ENCODE measurements around the gene C1orf21.

The C1orf21 gene

GRCh38 chr1:184408580-184408979 is 21.8 kb downstream of the C1orf21 start:
- peak overlapping the region; percentile 9 for H3K27ac ChIP-seq
- DNase-seq (ENCODE audit: low read depth, low spot score): no peak

GRCh38 chr1:184409011-184409410 is 22.2 kb downstream of the C1orf21 start:
- DNase-seq (ENCODE audit: low read depth, low spot score): no peak
- no peak overlapping the region for H3K27ac ChIP-seq

DNA sequence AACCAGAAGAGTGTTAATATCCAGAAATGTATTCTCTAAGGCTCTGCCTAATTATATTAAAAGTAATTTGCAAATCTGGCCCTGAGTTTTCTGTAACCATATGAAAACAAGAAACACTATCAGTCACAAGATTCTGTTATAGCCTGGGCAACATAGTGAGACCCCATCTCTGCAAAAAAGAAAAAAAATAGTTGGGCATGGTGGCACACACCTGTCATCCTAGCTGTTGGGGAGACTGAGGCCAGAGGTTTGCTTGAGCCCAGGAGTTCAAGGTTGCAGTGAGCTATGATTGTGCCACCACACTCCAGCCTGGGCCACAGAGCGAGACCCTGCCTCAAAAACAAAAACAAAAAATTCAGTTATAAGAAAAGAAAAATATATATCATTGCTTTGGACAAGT is 25.6 kb downstream of the C1orf21 start:
- H3K27ac ChIP-seq: no peak overlapping the region
- no peak for DNase-seq (ENCODE audit: low read depth, low spot score)

DNA sequence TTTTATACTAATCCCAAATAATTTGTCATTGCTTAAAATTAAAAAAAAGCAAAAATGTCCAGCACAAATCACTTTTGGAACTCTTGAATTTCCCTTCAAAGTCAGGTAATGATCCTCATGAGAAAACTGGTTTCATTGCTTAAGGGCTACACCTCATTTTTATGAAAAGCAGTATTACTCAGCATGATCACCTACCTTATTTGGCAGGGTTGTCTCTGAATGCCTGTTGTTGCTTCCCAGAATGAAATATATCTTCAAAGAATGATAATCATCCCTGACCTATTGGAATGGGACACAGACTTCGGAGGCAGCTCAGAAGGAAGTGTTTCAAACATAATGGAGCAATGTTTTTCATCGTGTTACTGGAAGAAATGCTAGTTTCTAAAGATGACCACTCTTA is 29.7 kb downstream of the C1orf21 start:
- peak overlapping the region; percentile 82 for H3K27ac ChIP-seq
- peak; percentile 65 for DNase-seq (ENCODE audit: low read depth, low spot score)

- no peak for DNase-seq (ENCODE audit: low read depth, low spot score)
- H3K27ac ChIP-seq: peak overlapping the region; percentile 82
These were observed 30.1 kb downstream of the C1orf21 start for GRCh38 chr1:184416946-184417345.

- peak overlapping the region; percentile 82 for H3K27ac ChIP-seq
- no peak for DNase-seq (ENCODE audit: low read depth, low spot score)
These were observed 31.1 kb downstream of the C1orf21 start for GRCh38 chr1:184417916-184418315.

- no peak for DNase-seq (ENCODE audit: low read depth, low spot score)
- H3K27ac ChIP-seq: peak overlapping the region; percentile 82
These were observed 32.0 kb downstream of the C1orf21 start for GRCh38 chr1:184418652-184419349.

DNA sequence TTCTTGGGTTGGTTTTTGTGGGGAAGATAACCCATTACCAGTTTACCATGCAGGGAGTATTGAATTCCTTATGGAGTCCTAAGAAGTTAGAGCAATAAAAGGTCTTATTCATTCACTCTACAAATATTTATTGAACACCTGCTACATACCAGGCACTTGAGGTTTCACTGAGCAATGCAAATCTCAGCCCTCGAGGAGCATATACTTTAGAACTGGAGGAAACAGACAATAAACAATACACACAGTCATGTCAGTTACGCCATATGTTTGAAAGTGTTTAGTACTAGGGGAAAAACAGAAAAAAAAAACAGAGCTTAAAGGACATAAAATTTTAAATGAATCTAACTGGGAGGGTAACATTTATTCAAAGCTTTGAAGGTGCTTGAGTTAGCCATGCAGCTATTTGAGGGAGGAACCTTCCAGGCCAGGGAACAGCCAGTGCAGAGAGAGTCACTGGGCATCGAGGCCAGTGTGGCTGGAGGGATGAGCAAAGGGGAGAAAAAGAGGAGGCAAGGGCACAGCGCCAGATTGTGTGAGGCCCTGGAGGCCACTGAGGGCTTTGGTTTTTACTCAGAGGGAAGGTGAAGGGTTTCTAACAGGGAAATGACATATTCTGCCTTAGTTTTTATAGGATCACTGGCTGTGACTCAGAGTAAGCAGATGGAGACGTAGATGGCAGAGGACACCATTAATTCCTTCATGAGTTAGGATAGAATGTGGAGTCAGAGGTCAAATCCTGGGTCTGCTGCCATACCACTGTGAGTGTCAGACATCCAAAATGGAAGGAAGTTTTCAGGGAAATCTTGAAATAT is 32.7 kb downstream of the C1orf21 start:
- peak overlapping the region; percentile 82 for H3K27ac ChIP-seq
- peak; percentile 79 for DNase-seq (ENCODE audit: low read depth, low spot score)

- no peak for DNase-seq (ENCODE audit: low read depth, low spot score)
- no peak overlapping the region for H3K27ac ChIP-seq
These were observed 35.8 kb downstream of the C1orf21 start for GRCh38 chr1:184422490-184423233.

DNA sequence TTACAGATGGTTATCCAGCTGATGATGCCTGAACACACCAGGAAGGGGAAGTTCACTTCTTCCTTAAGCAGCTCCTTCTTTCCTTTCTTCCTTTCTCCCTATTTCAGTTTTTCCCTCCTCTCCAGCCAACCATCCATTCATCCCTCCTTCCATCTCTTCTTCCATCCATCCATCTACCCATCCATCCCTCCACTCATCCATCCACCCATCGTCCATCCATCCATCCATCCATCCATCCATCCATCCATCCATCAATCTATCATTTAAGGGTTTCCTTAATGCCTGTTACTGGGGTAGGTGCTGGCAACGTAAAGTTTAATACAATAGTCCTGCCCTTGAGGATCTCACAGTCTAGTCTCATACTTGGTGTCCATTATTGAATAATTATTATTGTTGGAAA is 36.8 kb downstream of the C1orf21 start:
- peak overlapping the region; percentile 81 for H3K27ac ChIP-seq
- DNase-seq (ENCODE audit: low read depth, low spot score): no peak

DNA sequence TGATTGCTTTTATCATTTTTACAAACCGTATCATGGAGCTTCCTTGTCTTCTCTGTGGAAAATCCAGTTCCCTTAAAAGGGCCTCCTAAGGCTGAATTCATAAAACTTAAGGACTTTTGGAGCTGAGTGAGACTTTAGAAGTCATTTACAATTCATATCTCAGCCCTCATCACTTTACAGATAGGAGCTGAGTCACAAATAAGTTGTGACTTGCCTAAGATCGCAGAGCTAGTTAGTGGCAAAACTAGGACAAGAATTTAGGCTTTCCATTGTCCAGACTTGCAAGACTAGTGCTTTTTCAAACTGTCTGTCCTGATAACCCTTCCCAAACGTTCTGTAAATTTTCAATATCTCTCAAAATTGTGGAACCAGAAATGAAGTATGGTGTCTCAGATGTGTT is 37.3 kb downstream of the C1orf21 start:
- H3K27ac ChIP-seq: peak overlapping the region; percentile 81
- peak; percentile 41 for DNase-seq (ENCODE audit: low read depth, low spot score)

DNA sequence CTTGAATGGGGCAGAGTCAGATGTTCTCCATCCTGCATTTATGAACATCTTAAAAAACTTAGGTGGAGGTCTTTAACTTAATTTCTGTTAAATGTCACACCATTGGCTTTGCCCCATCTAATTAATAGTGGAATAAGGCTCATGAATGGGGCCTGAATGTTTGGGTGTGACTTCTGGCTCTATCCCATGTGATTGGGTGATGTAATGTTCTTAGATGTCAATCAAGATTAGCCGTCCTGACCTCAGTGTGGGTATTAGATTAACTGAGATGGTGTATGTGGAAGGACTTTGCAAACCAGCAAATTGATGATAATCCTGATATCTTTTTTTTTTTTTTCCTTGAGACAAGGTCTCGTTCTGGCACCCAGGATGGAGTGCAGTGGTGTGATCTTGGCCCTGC is 38.1 kb downstream of the C1orf21 start:
- no peak for DNase-seq (ENCODE audit: low read depth, low spot score)
- peak overlapping the region; percentile 81 for H3K27ac ChIP-seq

DNA sequence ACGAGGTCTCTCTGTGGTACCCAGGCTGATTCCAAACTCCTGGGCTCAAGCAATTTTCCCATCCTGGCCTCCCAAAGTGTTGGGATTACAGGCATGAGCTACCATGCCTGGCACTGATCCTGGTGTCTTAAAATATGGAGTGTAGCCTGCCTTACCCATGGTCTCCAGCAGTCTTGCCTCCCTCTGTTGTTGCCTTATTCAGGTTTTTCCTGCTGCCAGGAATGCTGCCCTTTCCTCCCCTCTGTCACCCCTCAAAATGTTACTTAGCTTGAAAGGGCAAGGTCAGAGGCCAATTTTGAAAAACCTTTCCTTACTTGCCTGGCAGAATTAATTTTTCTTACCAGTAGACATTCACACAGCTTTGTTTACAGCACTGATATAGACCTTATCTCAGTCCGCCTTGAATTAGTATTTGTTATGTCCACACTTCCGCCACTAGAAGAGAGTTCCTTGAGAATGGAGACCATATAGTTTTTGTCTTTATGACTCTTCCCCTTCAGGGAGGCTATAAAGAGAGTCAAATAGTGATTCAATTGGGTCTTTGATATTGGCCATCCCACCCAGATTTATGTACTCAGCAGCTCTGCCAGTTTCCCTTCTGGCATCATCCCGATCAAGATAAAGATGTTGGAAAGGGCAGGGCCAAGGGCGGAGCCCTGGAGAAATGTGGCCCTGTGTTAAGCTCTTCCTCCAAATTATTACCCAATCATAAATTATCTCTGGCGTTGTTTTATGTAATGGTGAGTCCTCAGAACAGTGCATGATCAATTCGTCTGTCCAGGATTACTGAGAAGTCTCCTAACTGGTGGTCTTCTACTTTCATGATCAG is 38.8 kb downstream of the C1orf21 start:
- H3K27ac ChIP-seq: peak overlapping the region; percentile 81
- peak; percentile 62 for DNase-seq (ENCODE audit: low read depth, low spot score)

DNA sequence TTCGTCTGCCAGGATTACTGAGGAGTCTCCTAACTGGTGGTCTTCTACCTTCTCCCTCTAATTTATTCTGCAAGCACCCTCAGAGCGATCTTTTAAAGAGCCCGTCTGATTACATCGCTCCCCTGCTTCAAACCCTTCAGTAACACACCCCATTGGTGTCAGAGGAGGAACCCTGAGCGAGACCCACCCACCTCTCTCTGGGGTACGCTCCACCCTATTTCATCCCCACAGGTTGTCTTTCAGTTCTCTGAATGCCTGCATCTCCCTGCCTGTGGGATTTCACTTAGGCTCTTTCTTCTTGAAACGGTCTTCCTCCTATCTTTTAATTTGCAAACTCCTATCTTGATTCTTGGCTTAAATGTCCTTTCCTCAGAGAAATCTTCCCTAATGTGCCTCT is 39.4 kb downstream of the C1orf21 start:
- H3K27ac ChIP-seq: no peak overlapping the region
- DNase-seq (ENCODE audit: low read depth, low spot score): no peak

GRCh38 chr1:184427722-184428121 is 40.9 kb downstream of the C1orf21 start:
- H3K27ac ChIP-seq: no peak overlapping the region
- no peak for DNase-seq (ENCODE audit: low read depth, low spot score)

- no peak overlapping the region for H3K27ac ChIP-seq
- DNase-seq (ENCODE audit: low read depth, low spot score): no peak
These were observed 41.8 kb downstream of the C1orf21 start for GRCh38 chr1:184428604-184429003.

DNA sequence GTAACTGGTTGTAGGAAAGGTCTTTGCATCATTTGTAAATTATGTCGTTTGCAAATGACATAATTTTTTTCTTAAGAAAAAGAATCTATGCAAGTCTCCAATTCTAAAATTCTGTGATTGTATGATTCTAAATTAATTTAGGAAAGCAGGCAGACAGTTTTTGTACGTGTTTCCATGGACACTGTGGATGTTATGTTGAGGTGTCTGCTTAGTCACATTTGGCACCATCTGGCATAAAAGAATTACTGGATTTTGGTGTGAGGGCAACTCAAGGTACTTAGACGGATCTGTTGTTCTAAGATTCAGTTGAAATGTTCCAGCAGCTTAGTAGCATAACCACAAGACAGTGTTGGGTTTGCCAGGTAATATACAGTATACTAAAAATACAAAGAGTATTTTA is 42.5 kb downstream of the C1orf21 start:
- no peak for DNase-seq (ENCODE audit: low read depth, low spot score)
- no peak overlapping the region for H3K27ac ChIP-seq

DNA sequence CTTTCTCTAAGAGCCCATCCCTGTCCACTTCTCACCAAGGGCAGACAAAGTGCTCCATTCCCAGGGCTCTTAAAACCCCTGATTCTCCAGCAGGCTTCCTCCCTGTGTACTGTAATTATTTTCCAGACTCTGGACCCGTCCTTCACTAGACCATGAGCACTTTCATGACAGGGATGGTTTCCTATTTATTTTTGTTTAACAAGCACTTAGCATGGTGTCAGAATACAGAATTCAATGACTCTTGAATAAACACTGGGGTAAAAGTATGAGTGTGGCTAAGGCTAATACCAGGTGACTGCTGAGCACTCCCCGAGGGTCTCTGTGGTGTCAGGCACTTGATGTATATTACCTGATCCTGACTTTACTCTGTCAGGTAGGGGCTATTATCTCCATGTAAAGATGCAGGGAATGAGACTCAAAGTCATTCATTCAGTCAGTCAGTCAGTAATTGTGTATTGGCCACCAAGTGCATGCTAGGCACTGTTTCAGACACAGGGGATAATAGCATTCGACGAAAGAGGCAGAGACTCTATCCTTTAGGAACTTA is 47.2 kb downstream of the C1orf21 start:
- H3K27ac ChIP-seq: no peak overlapping the region
- no peak for DNase-seq (ENCODE audit: low read depth, low spot score)

GRCh38 chr1:184437291-184437690 is 50.5 kb downstream of the C1orf21 start:
- H3K27ac ChIP-seq: no peak overlapping the region
- DNase-seq (ENCODE audit: low read depth, low spot score): no peak

- H3K27ac ChIP-seq: no peak overlapping the region
- DNase-seq (ENCODE audit: low read depth, low spot score): no peak
These were observed 51.5 kb downstream of the C1orf21 start for GRCh38 chr1:184438363-184438762.

Data from epithelial cell of prostate (primary cell).